ENCODE results near the gene DUS3L.

Gene DUS3L

GRCh38 chr19:5827342-5827890, 36.5 kb upstream of the DUS3L start:
- ChIA-PET CTCF (interaction anchor here (1.4 to 8.3 kb wide), 6 partner anchors 11 to 195 kb away, joined by 3 to 70 read pairs (median 4); partner anchors contain the start of genes NDUFA11 and NRTN), POLR2A (interaction anchor here (0.5 to 2.6 kb wide), 15 partner anchors 12 to 1036 kb away, joined by 3 to 21 read pairs (median 3); partner anchors contain the start of genes FEM1A, FUT6, NDUFA11 and NRTN)
- no peak for DNase-seq (ENCODE audit: extremely low spot score)
- TF ChIP-seq CTCF (IDR thresholded peaks at IDR 0.05; ENCODE audit: control extremely low read depth, extremely low read depth, low read depth, missing control alignments), result no peak

GRCh38 chr19:5826531-5827341, 35.8 kb upstream of the DUS3L start:
- peak; percentile 45 for DNase-seq (ENCODE audit: extremely low spot score)
- no peak for TF ChIP-seq CTCF (IDR thresholded peaks at IDR 0.05; ENCODE audit: control extremely low read depth, extremely low read depth, low read depth, missing control alignments)
- CTCF ChIA-PET, result interaction anchor here (8.3 kb wide), 1 partner anchor 23 kb away, joined by 70 read pairs; the partner anchor contains the start of gene NRTN
- POLR2A ChIA-PET, result interaction anchor here (2.6 kb wide), 1 partner anchor 77 kb away, joined by 21 read pairs; the partner anchor contains the start of genes NDUFA11 and VMAC

DNA sequence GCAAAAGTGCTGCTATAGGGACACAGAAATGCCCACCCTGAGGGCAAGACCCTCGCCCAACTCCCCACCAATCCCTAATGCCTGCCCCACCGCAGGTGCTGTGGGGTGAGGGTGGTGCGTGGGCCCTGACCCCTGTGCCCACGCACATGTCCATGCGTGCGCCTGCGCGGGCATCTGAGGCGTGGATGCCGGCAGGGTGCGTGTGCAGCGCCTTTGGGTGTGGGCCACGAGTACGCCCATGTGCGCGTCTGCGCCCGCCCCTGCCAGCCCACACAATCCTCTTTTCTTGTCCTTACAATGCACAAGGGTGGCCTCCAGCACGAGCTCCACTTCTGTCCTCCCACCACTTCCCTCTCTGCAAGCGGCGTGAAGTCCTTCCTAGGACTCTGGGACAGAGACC, 34.2 kb upstream of the DUS3L start:
- CTCF ChIA-PET, result interaction anchor here (0.9 to 8.3 kb wide), 3 partner anchors 19 to 30 kb away, joined by 3 to 70 read pairs (median 5); partner anchors contain the start of gene NRTN
- POLR2A ChIA-PET, result no interaction called here
- no peak for DNase-seq (ENCODE audit: extremely low spot score)
- TF ChIP-seq CTCF (IDR thresholded peaks at IDR 0.05; ENCODE audit: control extremely low read depth, extremely low read depth, low read depth, missing control alignments), result no peak

- TF ChIP-seq CTCF (IDR thresholded peaks at IDR 0.05; ENCODE audit: control extremely low read depth, extremely low read depth, low read depth, missing control alignments), result no peak
- POLR2A ChIA-PET, result no interaction called here
- DNase-seq (ENCODE audit: extremely low spot score), result no peak
- CTCF ChIA-PET, result interaction anchor here (0.9 to 8.3 kb wide), 4 partner anchors 16 to 30 kb away, joined by 3 to 70 read pairs (median 5); partner anchors contain the start of gene NRTN
These were observed 33.8 kb upstream of the DUS3L start for GRCh38 chr19:5824751-5825150.

GRCh38 chr19:5823579-5824281, 32.8 kb upstream of the DUS3L start:
- TF ChIP-seq CTCF (IDR thresholded peaks at IDR 0.05; ENCODE audit: control extremely low read depth, extremely low read depth, low read depth, missing control alignments), result no peak
- no peak for DNase-seq (ENCODE audit: extremely low spot score)
- CTCF ChIA-PET, result interaction anchor here (1.5 to 8.3 kb wide), 5 partner anchors 12 to 199 kb away, joined by 4 to 70 read pairs (median 5); partner anchors contain the start of gene NRTN
- POLR2A ChIA-PET, result no interaction called here
